Measurements from ENCODE around the gene PRKAG2. TPM values are rescaled to one million over a fixed set of nuclear protein-coding genes. Genes with fewer than 3 reads are reported as not detected.
"Not testable (repeated sequence)": the region's sequence is repeated elsewhere in the genome, so short reads cannot be mapped to it uniquely, and the experiment has no call there.

Gene PRKAG2
- total RNA-seq, 2 experiments from 2014 or later = 16.9 to 18.7 TPM

- Mint-ChIP-seq H3K27me3 (ENCODE audit: low read depth) (no peaks in the 10 kb centered on the region), H3K36me3 (ENCODE audit: low read depth) (no peaks in the 10 kb centered on the region), H3K9me3 (peaks cover 7% of the 10 kb centered on the region), H3K27ac (no peak overlapping the region), H3K4me3 (no peak overlapping the region), H3K4me1 (ENCODE audit: low read depth) (no peaks in the 10 kb centered on the region)
- CTCF ChIA-PET = interaction anchor here (0.6 kb wide), 1 partner anchor 43 kb away, joined by 5 read pairs; no protein-coding TSS in a partner anchor
- DNase-seq = no peak
- intact Hi-C loops (cut with micrococcal nuclease) = no loop called here
Observed at GRCh38 chr7:151914051-151914450, 37.1 kb upstream of the PRKAG2 start.

- H3K9me3 Mint-ChIP-seq = peaks cover 10% of the 10 kb centered on the region
- H3K4me1 Mint-ChIP-seq (ENCODE audit: low read depth); intact Hi-C loops (cut with micrococcal nuclease); H3K27ac Mint-ChIP-seq; H3K4me3 Mint-ChIP-seq; H3K27me3 Mint-ChIP-seq (ENCODE audit: low read depth); H3K36me3 Mint-ChIP-seq (ENCODE audit: low read depth); DNase-seq; CTCF ChIA-PET: not testable (repeated sequence)
Observed at GRCh38 chr7:151910655-151911054, 33.7 kb upstream of the PRKAG2 start.

GRCh38 chr7:151907115-151907514 lies 30.2 kb upstream of the PRKAG2 start:
- H3K27ac Mint-ChIP-seq; H3K36me3 Mint-ChIP-seq (ENCODE audit: low read depth); H3K9me3 Mint-ChIP-seq; H3K27me3 Mint-ChIP-seq (ENCODE audit: low read depth); H3K4me1 Mint-ChIP-seq (ENCODE audit: low read depth); intact Hi-C loops (cut with micrococcal nuclease); CTCF ChIA-PET; DNase-seq; H3K4me3 Mint-ChIP-seq: not testable (repeated sequence)

GRCh38 chr7:151905766-151906165 lies 28.9 kb upstream of the PRKAG2 start:
- intact Hi-C loops (cut with micrococcal nuclease) = no loop called here
- CTCF ChIA-PET = interaction anchor here (0.6 kb wide), 1 partner anchor 111 kb away, joined by 3 read pairs; no protein-coding TSS in a partner anchor
- Mint-ChIP-seq H3K27me3 (ENCODE audit: low read depth) (peaks cover 9% of the 10 kb centered on the region), H3K27ac (no peak overlapping the region), H3K4me1 (ENCODE audit: low read depth) (no peaks in the 10 kb centered on the region), H3K36me3 (ENCODE audit: low read depth) (no peaks in the 10 kb centered on the region), H3K9me3 (peaks cover 3% of the 10 kb centered on the region), H3K4me3 (no peak overlapping the region)
- DNase-seq = no peak

GRCh38 chr7:151905353-151905752 lies 28.4 kb upstream of the PRKAG2 start:
- Mint-ChIP-seq H3K4me1 (ENCODE audit: low read depth) (no peaks in the 10 kb centered on the region), H3K4me3 (no peak overlapping the region), H3K27me3 (ENCODE audit: low read depth) (peaks cover 9% of the 10 kb centered on the region), H3K9me3 (peaks cover 3% of the 10 kb centered on the region), H3K27ac (no peak overlapping the region), H3K36me3 (ENCODE audit: low read depth) (no peaks in the 10 kb centered on the region)
- intact Hi-C loops (cut with micrococcal nuclease) = no loop called here
- CTCF ChIA-PET = interaction anchor here (0.6 kb wide), 1 partner anchor 111 kb away, joined by 3 read pairs; no protein-coding TSS in a partner anchor
- no peak for DNase-seq

GRCh38 chr7:151904270-151904669 lies 27.4 kb upstream of the PRKAG2 start:
- Mint-ChIP-seq H3K4me3 (no peak overlapping the region), H3K4me1 (ENCODE audit: low read depth) (no peaks in the 10 kb centered on the region), H3K9me3 (peaks cover 3% of the 10 kb centered on the region), H3K36me3 (ENCODE audit: low read depth) (no peaks in the 10 kb centered on the region), H3K27me3 (ENCODE audit: low read depth) (peaks cover 12% of the 10 kb centered on the region), H3K27ac (no peak overlapping the region)
- intact Hi-C loops (cut with micrococcal nuclease) = no loop called here
- CTCF ChIA-PET = no interaction called here
- no peak for DNase-seq

GRCh38 chr7:151903249-151904032 lies 26.5 kb upstream of the PRKAG2 start:
- CTCF ChIA-PET = no interaction called here
- H3K27me3 Mint-ChIP-seq (ENCODE audit: low read depth) = peaks cover 12% of the 10 kb centered on the region
- H3K4me3 Mint-ChIP-seq = no peak overlapping the region
- H3K36me3 Mint-ChIP-seq (ENCODE audit: low read depth) = no peaks in the 10 kb centered on the region
- peaks cover 3% of the 10 kb centered on the region for H3K9me3 Mint-ChIP-seq
- no peaks in the 10 kb centered on the region for H3K4me1 Mint-ChIP-seq (ENCODE audit: low read depth)
- intact Hi-C loops (cut with micrococcal nuclease) = no loop called here
- H3K27ac Mint-ChIP-seq = no peak overlapping the region
- DNase-seq = no peak

- H3K4me3 Mint-ChIP-seq = no peak overlapping the region
- no peak for DNase-seq
- intact Hi-C loops (cut with micrococcal nuclease) = no loop called here
- H3K36me3 Mint-ChIP-seq (ENCODE audit: low read depth) = no peaks in the 10 kb centered on the region
- no peaks in the 10 kb centered on the region for H3K4me1 Mint-ChIP-seq (ENCODE audit: low read depth)
- CTCF ChIA-PET = no interaction called here
- H3K9me3 Mint-ChIP-seq = peaks cover 3% of the 10 kb centered on the region
- peaks cover 12% of the 10 kb centered on the region for H3K27me3 Mint-ChIP-seq (ENCODE audit: low read depth)
- H3K27ac Mint-ChIP-seq = no peak overlapping the region
Observed at GRCh38 chr7:151902311-151902710, 25.4 kb upstream of the PRKAG2 start.

GRCh38 chr7:151901828-151902227 lies 24.9 kb upstream of the PRKAG2 start:
- no peak for DNase-seq
- CTCF ChIA-PET = no interaction called here
- no peaks in the 10 kb centered on the region for H3K36me3 Mint-ChIP-seq (ENCODE audit: low read depth)
- intact Hi-C loops (cut with micrococcal nuclease) = no loop called here
- no peaks in the 10 kb centered on the region for H3K9me3 Mint-ChIP-seq
- no peak overlapping the region for H3K4me3 Mint-ChIP-seq
- H3K4me1 Mint-ChIP-seq (ENCODE audit: low read depth) = no peaks in the 10 kb centered on the region
- H3K27ac Mint-ChIP-seq = no peak overlapping the region
- peaks cover 12% of the 10 kb centered on the region for H3K27me3 Mint-ChIP-seq (ENCODE audit: low read depth)

GRCh38 chr7:151900986-151901621 lies 24.2 kb upstream of the PRKAG2 start:
- CTCF ChIA-PET = interaction anchor here (1.1 kb wide), 1 partner anchor 11 kb away, joined by 3 read pairs; no protein-coding TSS in a partner anchor
- no peak overlapping the region for H3K4me3 Mint-ChIP-seq
- no peaks in the 10 kb centered on the region for H3K9me3 Mint-ChIP-seq
- no peaks in the 10 kb centered on the region for H3K36me3 Mint-ChIP-seq (ENCODE audit: low read depth)
- H3K4me1 Mint-ChIP-seq (ENCODE audit: low read depth) = no peaks in the 10 kb centered on the region
- intact Hi-C loops (cut with micrococcal nuclease) = no loop called here
- peaks cover 9% of the 10 kb centered on the region for H3K27me3 Mint-ChIP-seq (ENCODE audit: low read depth)
- H3K27ac Mint-ChIP-seq = no peak overlapping the region
- DNase-seq = no peak

- intact Hi-C loops (cut with micrococcal nuclease) = no loop called here
- CTCF ChIA-PET = interaction anchor here (1.1 kb wide), 1 partner anchor 11 kb away, joined by 3 read pairs; no protein-coding TSS in a partner anchor
- DNase-seq = no peak
- no peak overlapping the region for H3K27ac Mint-ChIP-seq
- no peaks in the 10 kb centered on the region for H3K4me1 Mint-ChIP-seq (ENCODE audit: low read depth)
- H3K9me3 Mint-ChIP-seq = no peaks in the 10 kb centered on the region
- peaks cover 7% of the 10 kb centered on the region for H3K27me3 Mint-ChIP-seq (ENCODE audit: low read depth)
- H3K4me3 Mint-ChIP-seq = no peak overlapping the region
- no peaks in the 10 kb centered on the region for H3K36me3 Mint-ChIP-seq (ENCODE audit: low read depth)
Observed at GRCh38 chr7:151900591-151900985, 23.7 kb upstream of the PRKAG2 start.

- Mint-ChIP-seq H3K4me3 (no peak overlapping the region), H3K27ac (no peak overlapping the region), H3K9me3 (no peaks in the 10 kb centered on the region), H3K27me3 (ENCODE audit: low read depth) (peaks cover 4% of the 10 kb centered on the region), H3K4me1 (ENCODE audit: low read depth) (no peaks in the 10 kb centered on the region), H3K36me3 (ENCODE audit: low read depth) (no peaks in the 10 kb centered on the region)
- no peak for DNase-seq
- CTCF ChIA-PET = interaction anchor here (1.1 kb wide), 1 partner anchor 12 kb away, joined by 3 read pairs; no protein-coding TSS in a partner anchor
- intact Hi-C loops (cut with micrococcal nuclease) = no loop called here
Observed at GRCh38 chr7:151899513-151900360, 22.8 kb upstream of the PRKAG2 start.
